Lower lobe of right lung (tissue), 2 donors: Measurements from ENCODE around the gene PAK6. TPM values are rescaled to one million over a fixed set of nuclear protein-coding genes. Genes with fewer than 3 reads are reported as not detected.

Source experiments
- ATAC-seq, 2 donors: fragments of 200-7000 bp; cut with Tn5 transposase; one replicate each; pipeline ENCODE4 v1.9.1; 2020 to 2022; ENCODE audit warnings: mild to moderate bottlenecking in 2 of 2, moderate library complexity in 2 of 2
- DNase-seq: peaks from one replicate; pipeline ENCODE4 v3.0.0-alpha.2; 2020
- H3K27ac ChIP-seq: fragments of 200-600 bp; one replicate; pipeline ENCODE4 v1.8.0; 2022
- H3K27me3 ChIP-seq: fragments of 200-600 bp; one replicate; pipeline ENCODE4 v1.8.0; 2022; ENCODE audit warnings: low read depth
- H3K36me3 ChIP-seq: fragments of 200-600 bp; one replicate; pipeline ENCODE4 v1.8.0; 2022; ENCODE audit warnings: mild to moderate bottlenecking
- H3K4me1 ChIP-seq: fragments of 200-600 bp; one replicate; pipeline ENCODE4 v1.8.0; 2022
- H3K4me3 ChIP-seq: fragments of 200-600 bp; one replicate; pipeline ENCODE4 v1.8.0; 2022; ENCODE audit warnings: mild to moderate bottlenecking
- H3K9me3 ChIP-seq: fragments of 200-600 bp; one replicate; pipeline ENCODE4 v1.8.0; 2022
- CTCF ChIP-seq: fragments of 200-600 bp; IDR thresholded peaks from one replicate; pipeline ENCODE4 v1.8.0; 2022; ENCODE audit warnings: antibody characterized with exemption, mild to moderate bottlenecking
- intact Hi-C: fragments of 100-400 bp; cut with DNase I; formaldehyde crosslinking; loops from one replicate; pipeline ENCODE4 v1.11.0; 2022
- total RNA-seq: library from RNA; stranded (reverse); fragmentation: NEBNext Ultra II Directional; extraction: Animal tissue kit (Norgen Biotek cat#: 25700); gene quantifications from one replicate; pipeline ENCODE4 v1.2.1, GENCODE V29; 2021
- donor health status: DM: no; HTN: yes; CAD: no; lungs with severe emphysema.

Gene PAK6
- total RNA-seq, 1 donor from 2014 or later = 5.6 TPM

GRCh38 chr15:40235201-40235885 is 3.5 kb upstream of the PAK6 start:
- ATAC-seq (peak; percentile 24 to 35), DNase-seq (no peak)
- Histone ChIP-seq H3K27me3 (peaks cover 18% of the 10 kb centered on the region), H3K4me3 (no peak overlapping the region), H3K4me1 (peaks cover 14% of the 10 kb centered on the region), H3K9me3 (no peaks in the 10 kb centered on the region), H3K36me3 (no peaks in the 10 kb centered on the region), H3K27ac (peak overlapping the region; percentile 10)
- no peak for TF ChIP-seq CTCF
- intact Hi-C loops = no loop called here

- no peak overlapping the region for H3K27ac ChIP-seq
- ATAC-seq = no peak
- H3K27me3 ChIP-seq = peaks cover 18% of the 10 kb centered on the region
- H3K36me3 ChIP-seq = no peaks in the 10 kb centered on the region
- intact Hi-C loops = no loop called here
- no peak for DNase-seq
- no peak for TF ChIP-seq CTCF
- peak overlapping the region; percentile 39 for H3K4me3 ChIP-seq
- peaks cover 14% of the 10 kb centered on the region for H3K4me1 ChIP-seq
- H3K9me3 ChIP-seq = no peaks in the 10 kb centered on the region
These were observed 485 bp downstream of the PAK6 start for GRCh38 chr15:40239404-40239692.

DNA sequence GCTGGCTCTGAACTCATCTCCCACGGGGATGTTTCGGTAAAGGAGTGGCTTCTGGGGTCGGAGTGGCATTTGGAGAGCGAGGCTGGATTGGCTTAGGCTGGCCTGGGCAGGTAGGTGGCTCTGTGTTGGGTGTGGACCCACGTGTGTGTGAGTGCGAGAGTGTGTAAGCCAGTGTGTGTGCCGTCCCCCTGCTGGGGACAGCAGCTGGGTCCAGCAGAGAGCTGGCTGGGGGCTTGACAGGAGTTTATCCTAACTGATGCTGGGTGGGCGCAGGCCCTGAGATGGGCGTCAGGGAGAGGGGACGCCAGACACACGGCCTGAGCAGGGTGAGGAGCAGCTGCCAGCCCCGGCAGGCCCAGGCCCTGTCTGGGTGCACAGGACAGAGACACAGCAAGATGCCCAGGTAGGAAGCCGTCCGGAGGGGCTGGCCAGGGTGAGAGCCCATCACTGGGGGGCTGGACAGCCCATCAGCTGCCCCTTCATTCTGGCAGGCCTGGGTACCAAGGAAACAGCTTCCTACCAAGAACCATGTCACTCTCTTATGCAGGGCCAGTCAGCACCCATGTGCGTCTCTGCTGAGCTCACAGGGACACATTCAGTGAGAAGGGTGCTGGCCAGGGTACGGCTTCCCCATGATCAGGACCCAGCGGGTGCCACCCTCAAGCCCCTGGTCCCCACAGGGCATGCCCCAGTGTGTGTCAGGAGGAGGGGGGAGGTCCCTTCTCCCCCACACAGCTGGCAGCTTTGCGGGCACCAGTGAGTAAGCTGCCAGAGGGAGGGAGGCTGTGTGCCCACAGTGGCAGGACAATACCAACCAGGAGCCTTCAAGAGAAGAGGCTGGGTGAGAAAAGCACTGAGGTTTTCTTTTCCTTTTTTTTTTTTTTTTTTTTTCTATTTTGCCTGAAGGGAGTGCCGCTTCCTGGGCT is 1.1 kb downstream of the PAK6 start:
- ATAC-seq (peak; percentile 5 to 9), DNase-seq (no peak)
- H3K27ac ChIP-seq = no peak overlapping the region
- H3K4me3 ChIP-seq = no peak overlapping the region
- H3K27me3 ChIP-seq = peaks cover 18% of the 10 kb centered on the region
- intact Hi-C loops = no loop called here
- H3K36me3 ChIP-seq = no peaks in the 10 kb centered on the region
- no peak for TF ChIP-seq CTCF
- H3K9me3 ChIP-seq = no peaks in the 10 kb centered on the region
- peaks cover 10% of the 10 kb centered on the region for H3K4me1 ChIP-seq

DNA sequence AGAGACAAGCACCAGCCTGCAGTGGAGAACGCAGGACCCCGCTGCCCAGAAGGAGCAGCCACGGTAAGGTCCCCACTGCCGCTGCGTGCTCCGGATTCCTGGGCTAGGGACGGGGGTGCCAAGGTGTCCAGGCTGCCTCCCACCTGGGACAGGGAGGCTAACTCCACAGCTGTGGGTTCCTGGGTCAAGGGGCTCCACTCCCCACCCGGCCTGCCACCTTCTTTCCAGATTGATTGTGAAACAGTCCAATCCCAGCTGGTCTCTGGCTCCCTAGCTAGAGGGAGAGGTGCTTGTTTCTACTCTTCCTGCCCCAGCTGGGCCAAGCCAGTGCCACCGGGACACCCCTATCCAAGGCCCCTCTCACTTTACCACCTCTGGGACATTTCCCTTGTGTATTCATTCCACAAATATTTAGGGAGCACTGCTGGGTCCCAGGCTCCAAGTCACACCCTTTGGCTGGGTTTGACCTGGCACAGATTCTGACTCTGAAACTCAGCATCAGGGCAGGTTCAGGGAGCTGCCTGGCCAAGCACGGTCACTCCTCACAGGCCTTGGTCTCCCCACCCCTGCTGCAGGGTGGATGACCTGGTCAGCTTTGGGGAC is 1.9 kb downstream of the PAK6 start:
- H3K27me3 ChIP-seq = peaks cover 18% of the 10 kb centered on the region
- ATAC-seq (no peak), DNase-seq (no peak)
- no peaks in the 10 kb centered on the region for H3K36me3 ChIP-seq
- no peak for TF ChIP-seq CTCF
- intact Hi-C loops = no loop called here
- H3K4me1 ChIP-seq = peaks cover 11% of the 10 kb centered on the region
- H3K9me3 ChIP-seq = no peaks in the 10 kb centered on the region
- H3K27ac ChIP-seq = no peak overlapping the region
- no peak overlapping the region for H3K4me3 ChIP-seq

DNA sequence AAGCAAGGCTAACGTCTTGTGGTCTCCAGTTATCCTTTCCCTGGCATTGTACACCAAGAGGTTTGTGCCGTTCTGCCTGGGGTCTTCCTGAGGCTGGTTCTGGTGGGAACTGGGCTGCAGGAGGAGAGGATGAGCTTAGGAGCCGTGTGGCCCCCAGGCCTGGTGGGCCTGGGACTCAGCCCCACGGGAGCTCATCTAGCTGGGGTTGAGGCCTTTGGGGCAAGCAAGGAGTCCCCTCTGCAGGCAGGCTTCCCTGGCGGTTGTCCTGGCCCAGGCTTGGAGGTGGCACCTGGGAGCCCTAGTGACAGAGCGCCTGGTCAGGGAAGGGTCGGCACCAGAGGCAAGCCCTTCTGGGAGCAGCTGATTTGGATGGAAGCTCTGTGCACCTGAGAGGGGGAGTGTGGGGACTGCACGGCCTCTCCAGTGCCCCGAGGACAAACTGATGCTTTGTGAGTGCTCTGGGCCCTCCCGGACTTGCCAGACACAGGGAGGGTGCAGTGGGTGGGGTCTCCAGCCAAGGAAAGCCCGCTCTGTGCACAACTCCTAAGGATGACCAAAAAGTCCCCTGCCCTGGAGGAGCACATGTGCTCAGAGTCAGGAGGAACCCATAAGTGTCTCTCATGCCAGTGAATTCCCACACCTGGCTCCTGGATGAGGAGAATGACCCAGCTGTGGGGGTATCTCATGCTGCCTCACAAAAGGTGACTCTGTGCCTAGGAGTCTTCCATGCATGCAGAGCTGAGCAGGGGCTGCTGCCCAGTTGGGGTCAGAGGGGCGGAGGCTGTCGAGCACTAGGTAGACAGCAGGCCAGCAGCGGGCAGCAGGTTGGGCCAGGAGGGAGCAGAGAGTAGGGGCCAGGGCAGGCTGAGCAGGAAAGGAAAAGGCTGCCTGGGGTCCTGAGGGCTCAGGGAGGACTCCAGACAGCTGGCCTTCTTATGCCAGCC is 2.7 kb downstream of the PAK6 start:
- Histone ChIP-seq H3K27me3 (peaks cover 18% of the 10 kb centered on the region), H3K4me3 (no peak overlapping the region), H3K9me3 (no peaks in the 10 kb centered on the region), H3K36me3 (no peaks in the 10 kb centered on the region), H3K4me1 (peaks cover 11% of the 10 kb centered on the region), H3K27ac (no peak overlapping the region)
- intact Hi-C loops = no loop called here
- ATAC-seq (no peak), DNase-seq (no peak)
- TF ChIP-seq CTCF = no peak
